ENCODE data around the gene SLX9. TPM values are rescaled to one million over a fixed set of nuclear protein-coding genes. Genes with fewer than 3 reads are reported as not detected.

Gene SLX9
- total RNA-seq, 2 experiments from 2014 or later: 60.7 to 64.6 TPM

DNA sequence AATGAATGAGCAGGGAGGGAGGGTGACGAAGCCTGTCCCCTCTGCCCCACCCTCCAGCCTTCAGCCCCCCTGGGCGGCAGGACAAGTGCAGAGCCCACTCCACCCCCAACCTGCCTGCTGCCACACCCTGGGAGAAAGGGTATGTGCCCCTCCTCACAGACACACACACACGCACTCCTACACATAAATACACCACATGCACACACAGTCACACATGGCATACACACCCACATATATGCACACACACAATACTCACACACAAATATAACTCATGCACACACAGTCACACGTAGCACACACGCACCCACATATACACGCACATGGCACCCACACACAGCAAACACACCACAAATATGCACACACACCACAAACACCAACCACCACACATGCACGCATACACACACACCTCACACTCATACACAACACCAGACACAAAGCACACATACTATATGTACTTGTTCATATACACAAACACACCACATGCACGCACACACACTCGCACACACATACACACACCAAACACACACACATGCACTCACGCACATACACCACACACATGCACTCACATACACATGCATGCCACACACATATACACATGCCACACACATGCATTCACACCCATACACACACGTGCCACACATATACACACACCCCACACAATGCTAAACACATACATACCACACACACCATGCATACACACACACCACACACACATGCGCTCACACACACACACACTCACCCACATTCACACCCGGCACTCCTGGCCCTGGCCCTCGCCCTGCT is 35.5 kb upstream of the SLX9 start:
- Mint-ChIP-seq H3K27me3 (no peaks in the 10 kb centered on the region), H3K4me1 (ENCODE audit: low read depth) (peaks cover 10% of the 10 kb centered on the region), H3K27ac (no peak overlapping the region), H3K36me3 (peaks cover 56% of the 10 kb centered on the region), H3K4me3 (no peak overlapping the region), H3K9me3 (no peaks in the 10 kb centered on the region)
- intact Hi-C loops (cut with micrococcal nuclease): no loop called here
- no peak for DNase-seq
- CTCF ChIA-PET: no interaction called here
- POLR2A ChIA-PET: no interaction called here

DNA sequence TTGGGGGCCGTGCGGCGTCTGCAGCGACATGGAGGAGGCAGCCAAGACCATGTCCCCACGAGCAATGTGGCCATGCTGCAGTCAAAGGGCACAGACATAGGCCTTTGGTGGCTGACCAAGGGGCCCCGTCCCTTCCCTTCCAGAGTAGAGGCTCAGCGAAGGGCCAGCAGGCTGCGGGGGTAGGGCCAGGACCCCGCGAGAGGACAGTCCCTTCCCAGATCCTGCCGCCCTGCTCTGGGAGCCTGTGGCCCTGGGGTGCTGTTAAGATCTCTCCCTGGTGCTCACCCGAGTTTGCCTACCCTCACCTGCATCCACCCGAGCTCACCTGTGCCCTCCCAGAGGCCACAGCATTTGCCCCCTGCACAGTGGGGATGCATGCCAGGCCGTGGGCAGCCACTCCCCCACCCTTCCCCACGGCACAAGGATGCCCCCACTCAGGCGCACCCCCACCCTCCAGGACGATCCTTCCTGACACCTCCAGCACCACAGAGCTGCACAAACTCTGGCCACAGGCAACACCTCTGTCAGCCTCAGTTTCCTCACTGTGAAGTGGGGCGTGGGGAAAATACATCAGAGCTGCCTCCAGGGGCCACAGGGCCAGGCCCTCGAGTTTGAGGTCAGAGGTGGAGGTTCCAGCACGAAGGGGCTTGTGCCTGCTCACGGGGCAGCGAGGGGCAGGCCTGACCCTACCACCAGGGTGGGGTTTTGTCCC is 34.7 kb upstream of the SLX9 start:
- CTCF ChIA-PET: no interaction called here
- H3K36me3 Mint-ChIP-seq: peaks cover 59% of the 10 kb centered on the region

DNA sequence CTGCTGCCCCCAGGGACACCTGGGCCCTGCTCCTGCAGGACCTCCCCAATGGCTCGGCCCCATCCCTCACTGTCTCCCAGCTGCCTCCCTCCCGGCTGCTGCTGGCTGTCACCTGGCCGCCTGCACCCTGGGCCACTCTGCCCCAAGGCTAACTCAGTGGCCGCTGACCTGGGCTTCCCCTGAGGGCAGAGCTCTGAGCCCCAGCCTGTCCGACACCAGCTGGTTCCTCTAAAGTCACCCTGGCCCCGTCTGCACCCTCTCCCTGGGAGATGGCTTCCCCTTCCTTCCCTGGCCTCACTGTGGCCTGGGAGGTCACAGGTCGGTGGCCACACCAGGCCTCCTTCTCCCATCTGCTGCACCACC is 34.1 kb upstream of the SLX9 start:
- H3K4me1 Mint-ChIP-seq (ENCODE audit: low read depth): peaks cover 19% of the 10 kb centered on the region
- no peaks in the 10 kb centered on the region for H3K27me3 Mint-ChIP-seq
- DNase-seq: no peak
- no peak overlapping the region for H3K4me3 Mint-ChIP-seq
- no peak overlapping the region for H3K27ac Mint-ChIP-seq
- H3K36me3 Mint-ChIP-seq: peaks cover 55% of the 10 kb centered on the region
- ChIA-PET CTCF (no interaction called here), POLR2A (no interaction called here)
- intact Hi-C loops (cut with micrococcal nuclease): no loop called here
- H3K9me3 Mint-ChIP-seq: no peaks in the 10 kb centered on the region

More for the DNA sequence above, 34.7 kb upstream of the SLX9 start:
- Mint-ChIP-seq H3K4me1 (ENCODE audit: low read depth) (peaks cover 15% of the 10 kb centered on the region), H3K27me3 (no peaks in the 10 kb centered on the region), H3K27ac (no peak overlapping the region), H3K9me3 (no peaks in the 10 kb centered on the region), H3K4me3 (no peak overlapping the region)
- POLR2A ChIA-PET: no interaction called here
- DNase-seq: no peak
- intact Hi-C loops (cut with micrococcal nuclease): no loop called here

DNA sequence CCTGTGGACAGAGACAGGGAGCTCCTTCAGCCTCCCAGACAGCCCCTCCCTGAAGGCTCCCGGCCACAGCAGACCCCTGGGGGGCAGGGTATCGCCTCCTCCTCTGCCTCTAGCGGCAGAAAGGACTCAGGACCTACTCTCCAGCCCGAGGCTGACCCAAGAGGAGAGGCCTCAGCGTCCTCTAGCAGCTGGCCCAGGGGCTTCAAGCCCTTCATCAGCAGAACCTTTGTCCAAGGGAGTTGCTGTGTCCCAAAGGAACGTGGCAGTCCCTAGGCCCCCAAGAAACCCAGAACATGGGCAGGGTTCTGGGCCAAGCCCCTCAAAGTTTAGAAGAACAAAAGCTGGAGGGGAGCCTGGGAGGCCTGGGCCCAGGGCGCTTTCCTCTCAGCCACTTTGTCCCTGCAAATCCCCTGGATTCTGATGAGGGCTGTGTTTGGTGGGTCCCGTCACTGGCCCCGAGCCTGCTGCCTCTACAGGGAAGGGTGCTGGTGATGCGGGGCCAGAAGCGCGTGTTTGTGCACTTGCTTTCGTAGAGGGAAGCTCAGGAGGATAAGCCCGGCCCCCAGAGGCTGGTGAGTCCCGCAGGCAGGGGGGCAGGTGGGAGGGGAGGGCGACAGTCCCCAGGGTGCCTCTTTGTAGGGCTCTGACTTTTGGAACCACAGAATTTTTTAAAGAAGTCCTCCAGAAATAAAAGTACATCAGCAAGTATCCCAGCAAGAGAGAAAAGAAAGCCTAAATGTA is 32.4 kb upstream of the SLX9 start:
- H3K27ac Mint-ChIP-seq: no peak overlapping the region

DNA sequence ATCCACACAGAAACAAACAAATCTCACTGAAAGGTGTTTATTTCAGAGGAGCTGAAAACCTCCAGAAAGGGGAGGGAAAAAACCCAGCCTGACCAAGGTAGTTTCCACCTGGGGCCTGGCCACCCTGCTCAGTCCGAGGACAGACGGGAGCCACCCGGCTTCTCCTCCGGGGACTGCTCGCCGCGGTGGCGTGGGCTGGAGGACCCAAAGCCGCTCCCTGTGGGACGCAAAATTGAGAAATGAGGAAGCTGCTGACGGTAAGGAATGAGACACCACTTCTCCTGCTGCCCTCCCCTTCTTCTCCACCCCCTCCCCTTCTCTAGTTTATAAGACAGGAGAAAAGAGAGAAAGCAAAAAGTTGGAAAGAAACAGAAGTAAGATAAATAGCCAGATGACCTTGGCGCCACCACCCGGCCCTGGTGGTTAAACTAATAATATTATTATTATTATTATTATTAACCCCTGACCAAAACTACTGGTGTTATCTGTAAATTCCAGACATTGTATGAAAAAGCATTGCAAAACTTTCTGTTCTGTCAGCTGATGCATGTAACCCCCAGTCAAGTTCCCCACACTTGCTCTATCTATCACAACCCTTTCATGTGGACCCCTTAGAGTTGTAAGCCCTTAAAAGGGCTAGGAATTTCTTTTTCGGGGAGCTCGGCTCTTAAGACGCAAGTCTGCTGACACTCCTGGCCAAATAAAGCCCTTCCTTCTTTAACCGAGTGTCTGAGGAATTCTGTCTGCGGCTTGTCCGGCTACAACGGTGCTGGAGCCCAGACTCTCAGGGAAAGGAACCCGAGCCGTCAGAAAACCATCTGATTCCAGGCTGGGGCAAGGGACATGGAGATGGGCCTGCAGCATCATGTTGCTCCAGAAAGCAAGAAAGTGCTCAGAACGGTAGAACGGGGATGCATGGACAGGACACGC is 31.6 kb upstream of the SLX9 start:
- H3K27ac Mint-ChIP-seq: peak overlapping the region; percentile 42
- no peak for DNase-seq
- H3K36me3 Mint-ChIP-seq: peaks cover 39% of the 10 kb centered on the region
- H3K4me1 Mint-ChIP-seq (ENCODE audit: low read depth): peaks cover 40% of the 10 kb centered on the region
- no peaks in the 10 kb centered on the region for H3K27me3 Mint-ChIP-seq
- no peak overlapping the region for H3K4me3 Mint-ChIP-seq
- intact Hi-C loops (cut with micrococcal nuclease): no loop called here
- CTCF ChIA-PET: interaction anchor here (1.6 kb wide), 1 partner anchor 15 kb away, joined by 6 read pairs; no protein-coding TSS in a partner anchor
- no peaks in the 10 kb centered on the region for H3K9me3 Mint-ChIP-seq
- POLR2A ChIA-PET: interaction anchor here (0.8 to 1.2 kb wide), 2 partner anchors 12 to 14 kb away, joined by 3 to 4 read pairs; no protein-coding TSS in a partner anchor

More for the DNA sequence above, 32.4 kb upstream of the SLX9 start:
- no peak for DNase-seq
- H3K4me1 Mint-ChIP-seq (ENCODE audit: low read depth): peaks cover 35% of the 10 kb centered on the region
- H3K36me3 Mint-ChIP-seq: peaks cover 47% of the 10 kb centered on the region
- intact Hi-C loops (cut with micrococcal nuclease): no loop called here
- H3K27me3 Mint-ChIP-seq: no peaks in the 10 kb centered on the region
- ChIA-PET CTCF (interaction anchor here (1.6 kb wide), 1 partner anchor 14 kb away, joined by 6 read pairs; no protein-coding TSS in a partner anchor), POLR2A (interaction anchor here (0.8 to 1.2 kb wide), 2 partner anchors 12 to 13 kb away, joined by 3 to 4 read pairs; no protein-coding TSS in a partner anchor)
- no peak overlapping the region for H3K4me3 Mint-ChIP-seq
- no peaks in the 10 kb centered on the region for H3K9me3 Mint-ChIP-seq

DNA sequence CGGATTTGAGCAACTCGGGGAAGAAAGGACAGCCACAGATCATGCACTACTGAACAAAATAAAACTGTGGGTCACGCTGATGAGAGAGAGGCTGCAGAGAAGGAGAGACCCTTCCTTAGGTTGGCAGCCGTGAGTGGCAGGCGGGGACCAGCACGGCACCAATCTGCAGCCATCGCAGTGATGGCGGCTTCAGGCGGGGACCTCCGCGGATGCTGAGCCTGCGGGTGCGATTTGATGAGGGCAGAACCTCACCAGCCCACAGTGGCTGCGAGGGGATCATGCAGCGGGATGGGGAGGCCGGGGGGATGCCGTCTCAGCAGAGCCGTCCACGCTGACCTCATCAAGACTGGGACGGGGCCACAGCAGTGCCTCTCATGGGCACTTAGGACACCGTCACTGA is 30.9 kb upstream of the SLX9 start:
- intact Hi-C loops (cut with micrococcal nuclease): no loop called here
- peaks cover 35% of the 10 kb centered on the region for H3K36me3 Mint-ChIP-seq
- POLR2A ChIA-PET: no interaction called here

DNA sequence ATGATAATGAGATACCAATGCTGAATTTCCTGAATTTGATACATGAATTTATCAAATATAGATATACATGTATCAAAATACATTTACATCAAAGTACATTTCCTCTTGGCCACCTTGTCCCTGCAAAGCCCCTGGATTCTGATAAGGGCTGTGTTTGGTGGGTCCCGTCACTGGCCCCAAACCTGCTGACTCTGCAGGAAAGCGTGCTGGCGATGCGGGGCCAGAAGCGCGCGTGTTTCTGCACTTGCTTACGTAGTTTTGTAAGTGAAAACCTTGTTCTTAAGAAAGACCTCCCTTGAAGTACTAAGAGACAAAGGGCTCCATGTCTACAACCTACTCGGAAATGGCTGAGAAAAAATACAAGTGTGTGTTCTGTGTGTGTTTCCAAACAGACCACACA is 30.1 kb upstream of the SLX9 start:
- no peak for DNase-seq
- H3K4me1 Mint-ChIP-seq (ENCODE audit: low read depth): peaks cover 48% of the 10 kb centered on the region
- peaks cover 28% of the 10 kb centered on the region for H3K36me3 Mint-ChIP-seq
- intact Hi-C loops (cut with micrococcal nuclease): no loop called here
- H3K4me3 Mint-ChIP-seq: no peak overlapping the region
- no peaks in the 10 kb centered on the region for H3K27me3 Mint-ChIP-seq
- ChIA-PET POLR2A (no interaction called here), CTCF (interaction anchor here (2.9 to 5.9 kb wide), 2 partner anchors 16 to 23 kb away, joined by 19 to 42 read pairs; no protein-coding TSS in a partner anchor)
- H3K9me3 Mint-ChIP-seq: no peaks in the 10 kb centered on the region
- peak overlapping the region; percentile 28 for H3K27ac Mint-ChIP-seq

More for the DNA sequence above, 30.9 kb upstream of the SLX9 start:
- H3K9me3 Mint-ChIP-seq: no peaks in the 10 kb centered on the region
- peak overlapping the region; percentile 42 for H3K27ac Mint-ChIP-seq
- H3K27me3 Mint-ChIP-seq: no peaks in the 10 kb centered on the region
- DNase-seq: no peak
- CTCF ChIA-PET: interaction anchor here (1.6 kb wide), 1 partner anchor 15 kb away, joined by 6 read pairs; no protein-coding TSS in a partner anchor
- H3K4me3 Mint-ChIP-seq: no peak overlapping the region
- peaks cover 42% of the 10 kb centered on the region for H3K4me1 Mint-ChIP-seq (ENCODE audit: low read depth)

DNA sequence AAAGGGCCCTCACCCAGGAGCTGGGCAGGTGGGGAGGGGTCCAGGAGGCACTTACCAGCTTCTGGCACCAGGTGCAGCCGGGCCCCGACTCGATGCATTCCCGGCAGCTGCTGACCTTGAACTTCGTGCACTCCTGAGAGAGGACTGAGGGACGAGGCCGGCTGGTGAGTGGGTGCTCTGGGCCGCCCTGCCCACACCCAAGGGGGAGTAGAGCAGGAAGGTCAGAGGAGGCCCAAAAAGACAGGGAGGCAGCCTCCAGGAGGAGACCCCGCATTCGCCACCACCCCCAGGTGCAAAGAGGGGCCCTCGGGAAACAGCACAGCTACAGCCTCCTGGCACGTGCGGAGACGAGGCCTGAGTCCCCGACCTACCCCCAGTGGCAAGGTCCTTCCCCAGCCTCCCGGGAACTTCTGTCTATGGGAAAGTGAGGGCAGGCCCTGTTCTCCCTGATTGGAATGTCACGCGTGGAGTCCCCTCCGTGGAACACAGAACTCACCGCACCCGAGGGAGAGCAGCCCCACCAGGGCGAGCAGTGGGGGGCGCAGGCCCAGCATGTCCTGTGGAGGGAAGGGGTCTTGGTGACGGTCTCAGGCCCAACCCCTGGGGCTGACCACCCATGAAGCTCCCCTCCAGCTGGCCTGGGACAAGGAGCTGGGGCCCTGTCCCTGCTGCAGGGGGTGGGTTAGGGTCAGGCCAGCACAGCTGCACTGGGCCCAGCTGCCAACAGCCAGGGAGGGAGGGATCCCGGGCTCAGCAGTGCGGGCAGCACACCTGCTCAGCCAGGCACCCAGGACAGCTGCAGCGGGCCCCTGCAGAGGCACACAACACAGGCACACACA is 29.4 kb upstream of the SLX9 start:
- CTCF ChIA-PET: interaction anchor here (0.8 to 5.9 kb wide), 10 partner anchors 10 to 117 kb away, joined by 3 to 42 read pairs (median 11); partner anchors contain the start of genes ITGB2 and UBE2G2
- H3K4me3 Mint-ChIP-seq: peak overlapping the region; percentile 58
- H3K36me3 Mint-ChIP-seq: peaks cover 29% of the 10 kb centered on the region
- H3K9me3 Mint-ChIP-seq: no peaks in the 10 kb centered on the region
- H3K27me3 Mint-ChIP-seq: no peaks in the 10 kb centered on the region
- intact Hi-C loops (cut with micrococcal nuclease): no loop called here
- no peak for DNase-seq
- H3K27ac Mint-ChIP-seq: peak overlapping the region; percentile 93
- peaks cover 53% of the 10 kb centered on the region for H3K4me1 Mint-ChIP-seq (ENCODE audit: low read depth)
- POLR2A ChIA-PET: interaction anchor here (0.6 to 4.6 kb wide), 3 partner anchors 12 to 167 kb away, joined by 3 to 36 read pairs (median 4); no protein-coding TSS in a partner anchor

DNA sequence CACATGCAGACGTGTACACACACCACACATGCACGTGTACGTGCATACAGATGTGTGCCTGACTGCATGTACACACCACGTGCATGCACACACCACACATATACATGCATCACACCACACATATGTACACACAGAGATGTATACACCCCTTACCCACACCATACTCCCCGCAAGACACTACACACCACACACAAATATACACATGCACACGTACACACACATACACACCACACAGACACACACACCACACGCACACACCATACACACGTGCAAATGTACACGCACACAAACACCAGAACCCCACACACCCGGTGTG is 28.8 kb upstream of the SLX9 start:
- Mint-ChIP-seq H3K27ac (peak overlapping the region; percentile 93), H3K27me3 (no peaks in the 10 kb centered on the region), H3K4me3 (peak overlapping the region; percentile 58), H3K36me3 (peaks cover 31% of the 10 kb centered on the region), H3K4me1 (ENCODE audit: low read depth) (peaks cover 58% of the 10 kb centered on the region), H3K9me3 (no peaks in the 10 kb centered on the region)
- intact Hi-C loops (cut with micrococcal nuclease): no loop called here
- ChIA-PET POLR2A (interaction anchor here (0.6 to 4.6 kb wide), 4 partner anchors 13 to 166 kb away, joined by 3 to 36 read pairs (median 4); no protein-coding TSS in a partner anchor), CTCF (interaction anchor here (0.8 to 5.9 kb wide), 12 partner anchors 10 to 400 kb away, joined by 3 to 42 read pairs (median 6); partner anchors contain the start of genes ITGB2 and UBE2G2)
- no peak for DNase-seq

DNA sequence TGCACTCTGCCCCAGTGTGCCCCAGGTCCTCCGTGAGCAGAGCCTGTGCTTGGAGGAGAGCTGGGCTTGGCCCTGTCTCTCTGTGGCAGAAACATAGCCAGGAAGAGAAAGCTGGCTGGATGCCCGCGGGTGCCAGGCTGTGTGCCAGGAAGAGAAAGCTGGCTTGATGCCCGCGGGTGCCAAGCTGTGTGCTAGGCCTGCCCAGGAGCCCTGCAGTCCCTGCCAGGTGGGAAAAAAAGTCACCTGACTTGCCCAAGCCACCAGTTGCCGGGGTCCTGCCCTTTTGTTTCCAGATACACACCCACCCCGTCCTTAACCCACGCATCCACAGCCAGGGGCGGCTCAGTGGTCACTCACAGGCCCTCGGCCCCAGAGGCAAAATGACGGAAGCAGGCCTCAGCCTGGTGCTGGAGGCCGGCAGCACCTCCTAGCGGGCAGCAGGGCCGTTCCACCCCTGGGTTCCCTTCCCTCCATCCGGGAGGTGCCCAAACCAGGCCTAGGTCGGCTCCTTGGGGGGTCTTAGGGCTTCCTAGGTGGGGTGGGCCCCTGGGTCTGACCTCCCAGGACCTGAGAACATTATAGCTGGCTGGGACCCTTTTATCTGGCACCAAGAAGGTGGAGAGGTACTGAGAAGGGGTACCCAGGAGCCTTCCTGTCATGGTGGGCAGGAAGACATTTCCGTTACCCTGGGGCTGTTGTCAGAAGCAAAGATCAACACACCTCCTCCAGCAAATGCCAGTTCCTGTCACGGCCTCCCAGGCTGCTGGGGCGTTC is 28.3 kb upstream of the SLX9 start:
- Mint-ChIP-seq H3K27me3 (no peaks in the 10 kb centered on the region), H3K4me3 (peak overlapping the region; percentile 58), H3K9me3 (no peaks in the 10 kb centered on the region), H3K36me3 (peaks cover 26% of the 10 kb centered on the region), H3K27ac (peak overlapping the region; percentile 93), H3K4me1 (ENCODE audit: low read depth) (peaks cover 60% of the 10 kb centered on the region)
- peak; percentile 75 for DNase-seq
- CTCF ChIA-PET: interaction anchor here (0.8 to 5.9 kb wide), 12 partner anchors 9 to 401 kb away, joined by 3 to 42 read pairs (median 6); partner anchors contain the start of genes ITGB2 and UBE2G2
- POLR2A ChIA-PET: interaction anchor here (0.6 to 4.6 kb wide), 4 partner anchors 15 to 166 kb away, joined by 3 to 36 read pairs (median 5); partner anchors contain the start of gene SLX9
- intact Hi-C loops (cut with micrococcal nuclease): loop anchor here (1.0 kb wide), 1 partner anchor 9 kb away; the partner anchor contains the start of gene ITGB2
